Breast epithelium (tissue), 4 donors: ENCODE results near the gene TJP1. TPM values are rescaled to one million over a fixed set of nuclear protein-coding genes. Genes with fewer than 3 reads are reported as not detected.

Experiments
- DNase-seq, 2 donors: peaks; one replicate each; pipeline ENCODE4 v3.0.0-alpha.2; 2019; ENCODE audit warnings: low spot score in 2 of 2
- H3K27ac ChIP-seq, 2 donors: fragments of 200-600 bp; sonication (generic) in 1 of 2; one replicate each; pipeline ENCODE4 v1.5.1; 2016 to 2019; ENCODE audit warnings: mild to moderate bottlenecking in 1 of 2
- H3K27me3 ChIP-seq, 2 donors: fragments of 200-600 bp; sonication (generic) in 1 of 2; one replicate each; pipeline versions ENCODE4 v1.5.1 to v1.6.0; 2017 to 2019; ENCODE audit warnings: control low read depth in 1 of 2, mild to moderate bottlenecking in 1 of 2
- H3K36me3 ChIP-seq: fragments of 200-600 bp; one replicate; pipeline ENCODE4 v1.5.1; 2019
- H3K4me1 ChIP-seq, 2 donors: fragments of 200-600 bp; sonication (generic); one replicate each; pipeline ENCODE4 v1.5.1; 2016 to 2019; ENCODE audit warnings: control low read depth in 1 of 2
- H3K4me3 ChIP-seq, 3 donors: fragments of 200-600 bp; sonication (generic); 1 replicate in 2 of 3; 2 replicates in 1 of 3; pipeline ENCODE4 v1.5.1; 2016 to 2019; ENCODE audit warnings: mild to moderate bottlenecking in 3 of 3, moderate library complexity in 2 of 3
- H3K9me3 ChIP-seq, 2 donors: fragments of 200-600 bp; sonication (generic) in 1 of 2; one replicate each; pipeline ENCODE4 v1.5.1; 2016 to 2019; ENCODE audit warnings: control low read depth in 1 of 2
- CTCF ChIP-seq, 3 donors: fragments of 450-650 bp; IDR thresholded peaks; one replicate each; pipeline ENCODE4 v1.5.1; 2016 to 2017; ENCODE audit warnings: antibody characterized with exemption in 3 of 3, mild to moderate bottlenecking in 3 of 3, moderate library complexity in 3 of 3
- POLR2A ChIP-seq: fragments of 450-650 bp; IDR thresholded peaks from one replicate; pipeline ENCODE4 v1.6.1; 2016; ENCODE audit warnings: antibody characterized with exemption, mild to moderate bottlenecking, moderate library complexity
- POLR2AphosphoS5 ChIP-seq, 3 donors: sonication (generic); formaldehyde crosslinking; IDR thresholded peaks; one replicate each; pipeline ENCODE4 v1.6.1; 2017; ENCODE audit warnings: antibody characterized with exemption in 3 of 3
- intact Hi-C: fragments of 100-400 bp; cut with DNase I; formaldehyde crosslinking; loops from one replicate; pipeline ENCODE4 v1.15.1; 2023; ENCODE audit warnings: low total_unique reads
- total RNA-seq, 3 donors: library from RNA; depleted of rRNA; stranded (reverse); fragments of >200 nt; gene quantifications; one replicate each; pipeline ENCODE4 v1.1.0, GENCODE V29; 2016

Gene TJP1
- total RNA-seq, 3 donors from 2014 or later: 92.8 to 101 (median 97.2) TPM

DNA sequence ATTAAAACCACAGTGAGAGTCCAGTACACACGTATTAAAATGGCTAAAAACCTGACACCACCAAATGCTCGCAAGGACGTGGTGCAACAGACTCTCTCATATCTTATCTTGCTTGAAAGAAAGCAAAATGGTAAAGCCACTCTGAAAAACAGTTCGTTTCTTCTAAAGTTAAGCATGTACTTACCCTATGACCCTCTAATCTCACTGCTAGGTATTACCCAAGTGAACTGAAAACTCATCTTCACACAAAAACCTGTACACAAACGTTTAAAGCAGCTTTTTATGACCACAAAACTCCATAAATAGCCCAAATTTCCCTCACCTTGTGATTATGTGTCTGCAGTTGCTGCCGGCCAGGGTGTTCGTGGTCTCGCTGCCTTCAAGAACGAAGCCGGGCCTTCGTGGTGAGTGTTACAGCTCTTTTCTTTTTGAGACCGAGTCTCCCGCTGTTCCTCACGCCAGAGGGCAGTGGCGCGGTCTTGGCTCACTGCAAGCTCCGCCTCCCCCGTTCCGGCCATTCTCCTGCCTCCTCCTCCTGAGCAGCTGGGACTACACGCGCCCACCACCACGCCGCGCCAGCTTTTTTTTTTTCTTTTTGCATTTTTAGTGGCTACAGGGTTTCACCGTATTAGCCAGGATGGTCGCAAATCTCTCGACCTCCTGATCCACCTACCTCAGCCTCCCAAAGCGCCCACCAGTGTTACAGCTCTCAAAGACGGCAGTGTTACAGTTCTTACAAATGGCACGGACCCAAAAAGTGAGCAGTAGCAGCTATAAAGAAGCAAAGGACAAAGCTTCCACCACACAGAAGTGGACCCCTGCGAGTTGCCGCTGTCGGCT, 165.4 kb downstream of the TJP1 start:
- peaks cover 7% of the 10 kb centered on the region in 2 donors for H3K9me3 ChIP-seq

DNA sequence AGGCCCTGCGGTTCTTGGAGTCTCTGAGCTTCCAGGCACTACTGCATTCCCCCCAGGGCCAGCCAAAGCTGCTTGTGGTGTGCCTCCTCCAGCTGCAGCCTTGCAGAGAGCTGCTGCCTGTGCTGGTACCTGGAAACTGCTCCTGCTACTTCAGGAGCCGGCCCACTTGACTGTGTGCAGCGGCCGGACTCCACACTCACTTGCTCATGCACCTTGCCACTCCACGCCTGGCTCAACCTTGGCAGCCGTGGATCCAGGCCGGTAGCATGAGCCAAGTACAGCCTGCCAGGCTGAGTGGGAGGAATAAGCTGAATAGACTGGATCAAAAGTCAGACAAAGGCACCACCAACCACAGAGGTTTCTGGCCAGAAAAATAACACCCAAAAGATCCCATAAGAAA, 169.7 kb downstream of the TJP1 start:
- DNase-seq: no peak
- H3K27ac ChIP-seq: no peak overlapping the region
- no peak overlapping the region for H3K4me3 ChIP-seq
- H3K36me3 ChIP-seq: no peaks in the 10 kb centered on the region
- no peak for TF ChIP-seq POLR2A
- TF ChIP-seq CTCF (IDR thresholded peaks at IDR 0.05): no peak
- TF ChIP-seq POLR2AphosphoS5 (IDR thresholded peaks at IDR 0.05): no peak
- no peaks in the 10 kb centered on the region for H3K4me1 ChIP-seq
- H3K27me3 ChIP-seq: no peaks in the 10 kb centered on the region
- intact Hi-C loops: no loop called here
- peaks cover 13 to 14% of the 10 kb centered on the region in 2 donors for H3K9me3 ChIP-seq

More for the DNA sequence above, 165.4 kb downstream of the TJP1 start:
- H3K36me3 ChIP-seq: no peaks in the 10 kb centered on the region
- no peak overlapping the region for H3K4me3 ChIP-seq
- H3K4me1 ChIP-seq: no peaks in the 10 kb centered on the region
- no peak overlapping the region for H3K27ac ChIP-seq
- intact Hi-C loops: no loop called here
- H3K27me3 ChIP-seq: no peaks in the 10 kb centered on the region
- TF ChIP-seq POLR2A (no peak), CTCF (IDR thresholded peaks at IDR 0.05) (no peak), POLR2AphosphoS5 (IDR thresholded peaks at IDR 0.05) (no peak)
- no peak for DNase-seq

GRCh38 chr15:29651476-29652233, 170.6 kb downstream of the TJP1 start:
- intact Hi-C loops: no loop called here
- no peak for TF ChIP-seq POLR2AphosphoS5 (IDR thresholded peaks at IDR 0.05)
- no peak for TF ChIP-seq POLR2A
- TF ChIP-seq CTCF (IDR thresholded peaks at IDR 0.05): no peak
- no peak overlapping the region for H3K27ac ChIP-seq
- no peaks in the 10 kb centered on the region for H3K27me3 ChIP-seq
- no peaks in the 10 kb centered on the region for H3K36me3 ChIP-seq
- no peak for DNase-seq
- no peaks in the 10 kb centered on the region for H3K4me1 ChIP-seq
- H3K4me3 ChIP-seq: no peak overlapping the region
- peaks cover 13 to 14% of the 10 kb centered on the region in 2 donors for H3K9me3 ChIP-seq
